Measurements from ENCODE around the gene MPIG6B.

Gene MPIG6B

DNA sequence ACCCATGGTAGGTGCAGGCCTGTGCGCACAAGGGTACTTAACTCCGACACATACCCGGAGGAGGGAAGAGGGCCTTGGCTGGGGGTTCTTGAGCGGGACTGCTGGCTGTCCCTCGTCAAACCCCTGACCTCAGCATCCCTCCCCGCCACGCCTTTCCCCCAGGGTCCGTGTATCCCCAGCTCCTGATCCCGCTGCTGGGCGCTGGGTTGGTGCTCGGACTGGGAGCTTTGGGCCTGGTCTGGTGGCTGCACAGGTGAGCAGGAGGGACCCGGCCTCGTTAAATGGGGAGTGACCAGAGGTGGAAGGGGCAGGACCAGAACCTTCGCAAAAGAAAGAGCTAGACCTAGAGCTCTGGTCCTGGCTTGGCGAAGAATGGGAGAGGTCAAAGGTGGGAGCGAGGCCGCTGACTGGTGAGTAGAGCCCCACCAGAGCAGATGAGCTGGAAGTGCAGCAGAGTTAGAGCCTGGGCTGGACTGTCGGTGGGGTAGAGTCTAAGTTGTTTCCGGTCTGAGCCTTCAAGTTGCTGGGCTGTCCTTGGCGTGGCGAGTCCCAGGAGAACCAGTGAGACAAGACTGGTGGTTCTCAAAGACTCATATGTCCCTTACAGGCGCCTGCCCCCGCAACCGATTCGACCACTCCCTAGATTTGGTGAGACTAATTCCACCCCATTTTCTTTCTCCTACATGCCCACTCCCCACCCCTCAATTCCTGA is 963 bp downstream of the MPIG6B start:
- no peak overlapping the region for H3K4me3 ChIP-seq (replicated peaks; ENCODE audit: insufficient read depth, low read length)
- DNase-seq (ENCODE audit: low read depth in 1 of 2, low spot score in 1 of 2) = no peak
- TF ChIP-seq SPI1 (IDR thresholded peaks at IDR 0.05; ENCODE audit: borderline replicate concordance, low read depth) (no peak), GABPA (IDR thresholded peaks at IDR 0.05; ENCODE audit: low read depth) (no peak), POLR2AphosphoS5 (IDR thresholded peaks at IDR 0.05; ENCODE audit: low read depth) (no peak)
- TF ChIP-seq, protein P1, sequence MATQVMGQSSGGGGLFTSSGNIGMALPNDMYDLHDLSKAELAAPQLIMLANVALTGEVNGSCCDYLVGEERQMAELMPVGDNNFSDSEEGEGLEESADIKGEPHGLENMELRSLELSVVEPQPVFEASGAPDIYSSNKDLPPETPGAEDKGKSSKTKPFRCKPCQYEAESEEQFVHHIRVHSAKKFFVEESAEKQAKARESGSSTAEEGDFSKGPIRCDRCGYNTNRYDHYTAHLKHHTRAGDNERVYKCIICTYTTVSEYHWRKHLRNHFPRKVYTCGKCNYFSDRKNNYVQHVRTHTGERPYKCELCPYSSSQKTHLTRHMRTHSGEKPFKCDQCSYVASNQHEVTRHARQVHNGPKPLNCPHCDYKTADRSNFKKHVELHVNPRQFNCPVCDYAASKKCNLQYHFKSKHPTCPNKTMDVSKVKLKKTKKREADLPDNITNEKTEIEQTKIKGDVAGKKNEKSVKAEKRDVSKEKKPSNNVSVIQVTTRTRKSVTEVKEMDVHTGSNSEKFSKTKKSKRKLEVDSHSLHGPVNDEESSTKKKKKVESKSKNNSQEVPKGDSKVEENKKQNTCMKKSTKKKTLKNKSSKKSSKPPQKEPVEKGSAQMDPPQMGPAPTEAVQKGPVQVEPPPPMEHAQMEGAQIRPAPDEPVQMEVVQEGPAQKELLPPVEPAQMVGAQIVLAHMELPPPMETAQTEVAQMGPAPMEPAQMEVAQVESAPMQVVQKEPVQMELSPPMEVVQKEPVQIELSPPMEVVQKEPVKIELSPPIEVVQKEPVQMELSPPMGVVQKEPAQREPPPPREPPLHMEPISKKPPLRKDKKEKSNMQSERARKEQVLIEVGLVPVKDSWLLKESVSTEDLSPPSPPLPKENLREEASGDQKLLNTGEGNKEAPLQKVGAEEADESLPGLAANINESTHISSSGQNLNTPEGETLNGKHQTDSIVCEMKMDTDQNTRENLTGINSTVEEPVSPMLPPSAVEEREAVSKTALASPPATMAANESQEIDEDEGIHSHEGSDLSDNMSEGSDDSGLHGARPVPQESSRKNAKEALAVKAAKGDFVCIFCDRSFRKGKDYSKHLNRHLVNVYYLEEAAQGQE (IDR thresholded peaks at IDR 0.05; ENCODE audit: insufficient replicate concordance, low read depth) = no peak
- TF ChIP-seq, protein P2, sequence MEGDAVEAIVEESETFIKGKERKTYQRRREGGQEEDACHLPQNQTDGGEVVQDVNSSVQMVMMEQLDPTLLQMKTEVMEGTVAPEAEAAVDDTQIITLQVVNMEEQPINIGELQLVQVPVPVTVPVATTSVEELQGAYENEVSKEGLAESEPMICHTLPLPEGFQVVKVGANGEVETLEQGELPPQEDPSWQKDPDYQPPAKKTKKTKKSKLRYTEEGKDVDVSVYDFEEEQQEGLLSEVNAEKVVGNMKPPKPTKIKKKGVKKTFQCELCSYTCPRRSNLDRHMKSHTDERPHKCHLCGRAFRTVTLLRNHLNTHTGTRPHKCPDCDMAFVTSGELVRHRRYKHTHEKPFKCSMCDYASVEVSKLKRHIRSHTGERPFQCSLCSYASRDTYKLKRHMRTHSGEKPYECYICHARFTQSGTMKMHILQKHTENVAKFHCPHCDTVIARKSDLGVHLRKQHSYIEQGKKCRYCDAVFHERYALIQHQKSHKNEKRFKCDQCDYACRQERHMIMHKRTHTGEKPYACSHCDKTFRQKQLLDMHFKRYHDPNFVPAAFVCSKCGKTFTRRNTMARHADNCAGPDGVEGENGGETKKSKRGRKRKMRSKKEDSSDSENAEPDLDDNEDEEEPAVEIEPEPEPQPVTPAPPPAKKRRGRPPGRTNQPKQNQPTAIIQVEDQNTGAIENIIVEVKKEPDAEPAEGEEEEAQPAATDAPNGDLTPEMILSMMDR (IDR thresholded peaks at IDR 0.05; ENCODE audit: insufficient read depth, low read length) = no peak
- H3K27me3 ChIP-seq (ENCODE audit: insufficient read depth, poor library complexity, severe bottlenecking) = no peaks in the 10 kb centered on the region
- no peak overlapping the region for H3K27ac ChIP-seq (replicated peaks)

GRCh38 chr6:31725502-31726350 is 2.6 kb downstream of the MPIG6B start:
- DNase-seq (ENCODE audit: low read depth in 1 of 2, low spot score in 1 of 2) = peak in 1 of 2 experiments; percentile 21
- Histone ChIP-seq H3K27me3 (ENCODE audit: insufficient read depth, poor library complexity, severe bottlenecking) (no peaks in the 10 kb centered on the region), H3K4me3 (replicated peaks; ENCODE audit: insufficient read depth, low read length) (no peak overlapping the region), H3K27ac (replicated peaks) (no peak overlapping the region)
- TF ChIP-seq SPI1 (IDR thresholded peaks at IDR 0.05; ENCODE audit: borderline replicate concordance, low read depth) (no peak), GABPA (IDR thresholded peaks at IDR 0.05; ENCODE audit: low read depth) (no peak), POLR2AphosphoS5 (IDR thresholded peaks at IDR 0.05; ENCODE audit: low read depth) (no peak)
- TF ChIP-seq, protein P1 (IDR thresholded peaks at IDR 0.05; ENCODE audit: insufficient replicate concordance, low read depth) = no peak
- TF ChIP-seq, protein P2 (IDR thresholded peaks at IDR 0.05; ENCODE audit: insufficient read depth, low read length) = no peak

DNA sequence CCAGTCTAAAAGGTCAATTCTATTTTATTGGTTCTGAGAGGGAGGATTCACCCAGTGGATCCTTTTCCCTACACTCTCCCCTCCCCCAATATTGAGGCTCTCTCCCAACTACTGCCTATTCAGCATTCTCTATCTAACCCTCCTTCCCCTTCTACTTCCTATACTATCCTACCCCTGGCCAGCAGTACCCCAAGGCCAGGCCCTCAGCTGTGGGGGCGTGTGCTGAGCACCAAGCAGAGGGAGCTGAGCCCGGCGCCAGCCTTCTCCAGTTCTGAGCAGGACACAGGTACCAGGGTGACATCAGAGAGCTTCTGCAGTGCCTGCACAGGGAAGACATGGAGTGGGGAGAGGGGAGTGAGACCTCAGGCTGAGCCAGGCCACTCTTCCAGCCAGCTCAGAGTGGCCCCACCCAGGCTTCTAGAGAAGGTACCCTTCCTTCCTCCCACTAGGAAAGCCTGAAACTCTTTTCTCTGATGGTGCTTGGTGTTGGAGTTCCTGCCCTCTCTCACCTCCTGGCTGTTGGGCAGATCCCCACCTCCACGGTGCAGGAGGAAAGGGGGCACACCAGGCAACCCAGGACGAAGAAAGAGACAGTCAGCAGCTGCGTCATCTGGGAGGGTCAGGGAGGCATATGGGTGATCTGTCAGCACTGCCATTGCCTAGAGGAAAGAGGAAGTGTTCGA is 4.0 kb downstream of the MPIG6B start:
- no peak overlapping the region for H3K4me3 ChIP-seq (replicated peaks; ENCODE audit: insufficient read depth, low read length)
- peak overlapping the region; percentile 66 for H3K27ac ChIP-seq (replicated peaks)
- DNase-seq (ENCODE audit: low read depth in 1 of 2, low spot score in 1 of 2) = peak in 1 of 2 experiments; percentile 82
- no peaks in the 10 kb centered on the region for H3K27me3 ChIP-seq (ENCODE audit: insufficient read depth, poor library complexity, severe bottlenecking)
- TF ChIP-seq POLR2AphosphoS5 (IDR thresholded peaks at IDR 0.05; ENCODE audit: low read depth) (peak; percentile 81), SPI1 (IDR thresholded peaks at IDR 0.05; ENCODE audit: borderline replicate concordance, low read depth) (peak; percentile 100; the same call in 1 of the 2 replicates)
- TF ChIP-seq, protein P2 (IDR thresholded peaks at IDR 0.05; ENCODE audit: insufficient read depth, low read length) = no peak

Data from HL-60 (cell line).